ENCODE measurements around the gene EFCAB9. TPM values are rescaled to one million over a fixed set of nuclear protein-coding genes. Genes with fewer than 3 reads are reported as not detected.
A peak's percentile ranks its signal among the peaks of the same experiment; 100 is the strongest.

Gene EFCAB9
- total RNA-seq, 1 experiment from 2014 or later, result not detected

DNA sequence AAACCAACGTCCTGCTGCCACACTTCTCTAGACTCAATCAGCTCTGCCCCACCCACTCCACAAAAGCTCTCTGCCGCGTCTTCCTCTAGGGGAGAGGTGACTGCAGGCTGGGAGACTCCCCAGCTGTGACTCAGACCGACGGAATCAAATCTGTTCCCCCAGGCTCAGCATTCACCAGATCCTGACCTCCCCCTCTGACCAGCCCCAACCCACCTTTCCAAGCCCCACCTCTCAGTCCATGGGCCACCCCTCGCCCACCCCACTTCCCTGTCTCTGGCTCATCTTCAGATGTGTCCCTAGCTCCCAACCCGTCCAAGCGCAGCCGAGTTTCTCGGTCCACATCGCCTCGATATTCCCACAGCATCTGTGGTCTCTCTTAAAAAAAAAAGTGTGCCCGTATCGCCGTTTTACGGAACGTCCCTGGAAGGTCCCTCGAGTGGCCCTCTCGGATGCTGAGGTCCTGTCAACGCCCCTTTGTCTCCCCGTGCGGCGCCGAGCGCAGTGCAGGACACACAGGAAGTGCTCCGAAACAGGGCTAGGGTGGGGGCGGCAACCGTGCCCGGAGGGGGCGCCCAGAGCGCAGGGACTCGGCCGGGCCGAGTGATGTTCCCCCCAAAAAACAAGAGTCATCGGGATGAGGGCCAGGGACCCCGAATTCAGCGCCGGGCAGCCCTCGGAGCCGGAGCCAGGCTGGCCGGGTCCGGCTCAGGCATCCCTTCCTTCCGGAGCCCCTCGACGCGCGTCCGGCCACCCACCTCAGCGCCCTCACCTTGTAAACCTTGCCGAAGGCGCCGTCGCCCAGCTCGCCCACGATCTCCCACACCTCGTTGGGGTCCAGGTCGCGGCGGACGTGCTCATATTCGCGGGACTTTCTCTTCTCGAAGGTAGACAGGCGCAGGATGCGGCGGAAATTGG, 6.6 kb upstream of the EFCAB9 start:
- Histone ChIP-seq H2AFZ (ENCODE audit: low read length) (peak overlapping the region; percentile 19), H3K4me1 (ENCODE audit: insufficient read depth, low read length) (peaks cover 4% of the 10 kb centered on the region; the same call in 1 of the 2 replicates), H3T11ph (ENCODE audit: low read length) (no peak overlapping the region), H3K4me2 (ENCODE audit: insufficient read depth, insufficient read length, low read length) (peak overlapping the region; percentile 83), H4K8ac (replicated peaks; ENCODE audit: insufficient read length, low read depth, low read length) (no peak overlapping the region), H3K23me2 (ENCODE audit: insufficient read length, low read depth, low read length, poor library complexity, severe bottlenecking) (peaks cover 18% of the 10 kb centered on the region), H3K9ac (ENCODE audit: extremely low read depth, insufficient read length, low read length) (peak overlapping the region; percentile 42), H4K20me1 (ENCODE audit: control insufficient read depth, insufficient read depth, insufficient read length) (no peaks in the 10 kb centered on the region), H3K79me2 (ENCODE audit: insufficient read depth, low read length) (peaks cover 2% of the 10 kb centered on the region; the same call in 1 of the 2 replicates), H3K23ac (ENCODE audit: insufficient read length, low read depth, low read length) (no peak overlapping the region), H2BK15ac (ENCODE audit: low read depth, low read length) (no peak overlapping the region), H4K5ac (ENCODE audit: insufficient read length, low read depth, low read length) (no peak overlapping the region), H2BK20ac (ENCODE audit: low read depth, low read length, poor library complexity, severe bottlenecking) (no peak overlapping the region), H4K91ac (ENCODE audit: insufficient read length, low read depth, low read length) (no peak overlapping the region), H2BK120ac (ENCODE audit: low read depth, low read length, poor library complexity, severe bottlenecking) (no peak overlapping the region), H2AK5ac (ENCODE audit: insufficient read length, low read length) (no peak overlapping the region), H3K79me1 (ENCODE audit: insufficient read depth, low read depth, low read length, poor library complexity, severe bottlenecking) (no peaks in the 10 kb centered on the region), H2BK12ac (ENCODE audit: insufficient read length, low read depth, low read length) (no peak overlapping the region), H3K14ac (ENCODE audit: insufficient read depth, low read length) (no peak overlapping the region), H3K18ac (ENCODE audit: insufficient read length, low read depth, low read length) (no peak overlapping the region), H3K4ac (ENCODE audit: low read depth, low read length) (no peak overlapping the region), H3K27me3 (ENCODE audit: insufficient read depth, low read length) (no peaks in the 10 kb centered on the region; the same call in 1 of the 2 replicates), H3K56ac (ENCODE audit: insufficient read length, low read depth, low read length) (no peak overlapping the region), H2BK5ac (ENCODE audit: insufficient read length, low read length) (no peak overlapping the region), H3K27ac (ENCODE audit: insufficient read length, low read depth, low read length) (no peak overlapping the region), H3K9me3 (ENCODE audit: control insufficient read depth, low read depth, low read length) (no peaks in the 10 kb centered on the region)
- H3K27ac Mint-ChIP-seq, result no peak overlapping the region
- peaks cover 0 to 3% (median 0%) of the 10 kb centered on the region in 3 experiments; a peak in 2 of 7 replicates for H3K36me3 Mint-ChIP-seq (ENCODE audit: insufficient read depth in 1 of 3, low read depth in 3 of 3)
- peaks cover 15% of the 10 kb centered on the region for H3K27me3 Mint-ChIP-seq (ENCODE audit: low read depth)
- peak overlapping the region; percentile 89 to 92 for H3K4me3 Mint-ChIP-seq
- no peaks in the 10 kb centered on the region for H3K9me3 Mint-ChIP-seq
- WGBS (ENCODE audit: extremely low coverage, insufficient read length, low lambda C conversion rate), result no CpG with 5 or more reads among the region's 66 CpGs
- H3K4me1 Mint-ChIP-seq, result peaks cover 25 to 28% of the 10 kb centered on the region in 2 experiments
- no peak; the same call in 2 of the 3 replicates for TF ChIP-seq CTCF (conservative IDR thresholded peaks at IDR 0.05)
- DNase-seq, result peak; percentile 67

All from H9 (cell line).